H9 (cell line): ENCODE measurements around the gene KRT222. TPM values are rescaled to one million over a fixed set of nuclear protein-coding genes. Genes with fewer than 3 reads are reported as not detected.

Experiments
- DNase-seq: peaks from one replicate; pipeline ENCODE4 v3.0.0-alpha.2; 2017
- H2AFZ ChIP-seq: one replicate; pipeline ENCODE4 v1.6.1; 2013; ENCODE audit warnings: mild to moderate bottlenecking, low read length, control low read depth, moderate library complexity
- H2AK5ac ChIP-seq: 2 replicates; pipeline ENCODE4 v1.6.1; 2013; ENCODE audit warnings: low read length, control low read depth, mixed read lengths; ENCODE audit not compliant: insufficient read length
- H2BK120ac ChIP-seq: one replicate; pipeline ENCODE4 v1.6.1; 2013; ENCODE audit warnings: low read depth, mild to moderate bottlenecking, low read length, control low read depth, inconsistent platforms; ENCODE audit not compliant: poor library complexity, severe bottlenecking
- H2BK12ac ChIP-seq: 2 replicates; pipeline ENCODE4 v1.6.1; 2013; ENCODE audit warnings: low read length, control low read depth, mixed read lengths, low read depth; ENCODE audit not compliant: insufficient read length
- H2BK15ac ChIP-seq: 2 replicates; pipeline ENCODE4 v1.6.1; 2013; ENCODE audit warnings: low read depth, low read length, control low read depth
- H2BK20ac ChIP-seq: one replicate; pipeline ENCODE4 v1.6.1; 2013; ENCODE audit warnings: low read depth, mild to moderate bottlenecking, low read length, control low read depth, inconsistent platforms; ENCODE audit not compliant: poor library complexity, severe bottlenecking
- H2BK5ac ChIP-seq: 2 replicates; pipeline ENCODE4 v1.6.1; 2013; ENCODE audit warnings: low read length, control low read depth, mixed read lengths; ENCODE audit not compliant: insufficient read length
- H3K14ac ChIP-seq: 2 replicates; pipeline ENCODE4 v1.6.1; 2013; ENCODE audit warnings: low read length, control low read depth; ENCODE audit not compliant: insufficient read depth
- H3K18ac ChIP-seq: 2 replicates; pipeline ENCODE4 v1.6.1; 2013; ENCODE audit warnings: low read depth, mild to moderate bottlenecking, mixed read lengths, low read length, control low read depth; ENCODE audit not compliant: insufficient read length
- H3K23ac ChIP-seq: 2 replicates; pipeline ENCODE4 v1.6.1; 2013; ENCODE audit warnings: low read length, control low read depth, mixed read lengths, low read depth; ENCODE audit not compliant: insufficient read length
- H3K23me2 ChIP-seq: 2 replicates; pipeline ENCODE4 v1.6.1; 2013; ENCODE audit warnings: low read depth, mild to moderate bottlenecking, mixed read lengths, low read length, control low read depth; ENCODE audit not compliant: insufficient read length, poor library complexity, severe bottlenecking
- H3K27ac ChIP-seq: 2 replicates; pipeline ENCODE4 v1.5.1; 2013; ENCODE audit warnings: low read length, control low read depth, mixed read lengths, low read depth; ENCODE audit not compliant: insufficient read length
- H3K27me3 ChIP-seq: 2 replicates; pipeline ENCODE4 v1.6.1; 2013; ENCODE audit warnings: low read length, control low read depth, inconsistent platforms; ENCODE audit not compliant: insufficient read depth
- H3K4ac ChIP-seq: 2 replicates; pipeline ENCODE4 v1.6.1; 2013; ENCODE audit warnings: low read depth, mild to moderate bottlenecking, control low read depth, inconsistent platforms, low read length, moderate library complexity
- H3K4me1 ChIP-seq: 2 replicates; pipeline ENCODE4 v1.6.1; 2013; ENCODE audit warnings: low read length, control low read depth, inconsistent platforms; ENCODE audit not compliant: insufficient read depth
- H3K4me2 ChIP-seq: 2 replicates; pipeline ENCODE4 v1.6.1; 2013; ENCODE audit warnings: low read length, control low read depth, mixed read lengths; ENCODE audit not compliant: insufficient read length, insufficient read depth
- H3K56ac ChIP-seq: 2 replicates; pipeline ENCODE4 v1.6.1; 2013; ENCODE audit warnings: low read depth, mild to moderate bottlenecking, mixed read lengths, low read length, control low read depth; ENCODE audit not compliant: insufficient read length
- H3K79me1 ChIP-seq: 2 replicates; pipeline ENCODE4 v1.6.1; 2013; ENCODE audit warnings: low read depth, mild to moderate bottlenecking, moderate library complexity, low read length, control low read depth, inconsistent platforms; ENCODE audit not compliant: insufficient read depth, poor library complexity, severe bottlenecking
- H3K79me2 ChIP-seq: 2 replicates; pipeline ENCODE4 v1.6.1; 2013; ENCODE audit warnings: low read length, control low read depth, inconsistent platforms; ENCODE audit not compliant: insufficient read depth
- H3K9ac ChIP-seq: 2 replicates; pipeline ENCODE4 v1.6.1; 2013; ENCODE audit warnings: low read length, control low read depth, mixed read lengths; ENCODE audit not compliant: insufficient read length; ENCODE audit errors: extremely low read depth
- H3K9me3 ChIP-seq: one replicate; pipeline ENCODE4 v1.6.1; 2013; ENCODE audit warnings: low read depth, low read length, inconsistent platforms; ENCODE audit not compliant: control insufficient read depth
- H3T11ph ChIP-seq: one replicate; pipeline ENCODE4 v1.6.1; 2013; ENCODE audit warnings: mild to moderate bottlenecking, low read length, control low read depth, inconsistent platforms
- H4K20me1 ChIP-seq: one replicate; pipeline ENCODE4 v1.6.1; 2013; ENCODE audit not compliant: control insufficient read depth, insufficient read length, insufficient read depth
- H4K5ac ChIP-seq: 2 replicates; pipeline ENCODE4 v1.6.1; 2013; ENCODE audit warnings: low read depth, mild to moderate bottlenecking, mixed read lengths, low read length, control low read depth; ENCODE audit not compliant: insufficient read length
- H4K8ac ChIP-seq: replicated peaks from 2 replicates; pipeline ENCODE4 v1.6.1; 2013; ENCODE audit warnings: low read length, control low read depth, mixed read lengths, low read depth; ENCODE audit not compliant: insufficient read length
- H4K91ac ChIP-seq: 2 replicates; pipeline ENCODE4 v1.6.1; 2013; ENCODE audit warnings: low read depth, mild to moderate bottlenecking, moderate library complexity, mixed read lengths, low read length, control low read depth; ENCODE audit not compliant: insufficient read length
- H3K27ac Mint-ChIP-seq, 3 experiments: 2 replicates in 2 of 3; 3 replicates in 1 of 3; pipeline ENCODE4 v1.8.0; 2020 to 2021; ENCODE audit warnings: mixed read lengths in 3 of 3, mild to moderate bottlenecking in 1 of 3, moderate library complexity in 1 of 3
- H3K27me3 Mint-ChIP-seq: 2 replicates; pipeline ENCODE4 v1.8.0; 2021; ENCODE audit warnings: low read depth, mild to moderate bottlenecking, moderate library complexity, mixed read lengths
- H3K36me3 Mint-ChIP-seq, 3 experiments: 2 replicates in 2 of 3; 3 replicates in 1 of 3; pipeline ENCODE4 v1.8.0; 2020 to 2021; ENCODE audit warnings: low read depth in 3 of 3, mixed read lengths in 3 of 3; ENCODE audit not compliant: insufficient read depth in 1 of 3
- H3K4me1 Mint-ChIP-seq, 2 experiments: 2 replicates each; pipeline ENCODE4 v1.8.0; 2020; ENCODE audit warnings: mixed read lengths in 2 of 2
- H3K4me3 Mint-ChIP-seq, 2 experiments: 2 replicates in 1 of 2; 3 replicates in 1 of 2; pipeline ENCODE4 v1.8.0; 2020 to 2021; ENCODE audit warnings: mild to moderate bottlenecking in 2 of 2, mixed read lengths in 2 of 2, moderate library complexity in 1 of 2
- H3K9me3 Mint-ChIP-seq, 2 experiments: 2 replicates in 1 of 2; 3 replicates in 1 of 2; pipeline ENCODE4 v1.8.0; 2020; ENCODE audit warnings: mild to moderate bottlenecking in 2 of 2, mixed read lengths in 2 of 2, moderate library complexity in 1 of 2
- WGBS: extraction: QIAGEN DNeasy Blood & Tissue Kit; methylation state at CpG from one replicate; pipeline ENCODE4 v1.1.7; 2013; ENCODE audit warnings: missing lambda C conversion rate, low lambda C conversion rate, mixed read lengths; ENCODE audit not compliant: insufficient read length; ENCODE audit errors: extremely low coverage; 5-methylcytosine and 5-hydroxymethylcytosine counted together
- total RNA-seq: library from RNA; stranded (reverse); gene quantifications from 2 replicates; pipeline ENCODE4 v1.2.1, GENCODE V29; 2021
- TF ChIP-seq, protein P1 (sequence below): fragments of 200-600 bp; sonication (generic); conservative IDR thresholded peaks from 3 replicates; pipeline ENCODE4 v1.8.0; 2021; ENCODE audit warnings: antibody characterized with exemption, mild to moderate bottlenecking

The KRT222 gene
- total RNA-seq, 1 experiment from 2014 or later = 0.13 TPM

DNA sequence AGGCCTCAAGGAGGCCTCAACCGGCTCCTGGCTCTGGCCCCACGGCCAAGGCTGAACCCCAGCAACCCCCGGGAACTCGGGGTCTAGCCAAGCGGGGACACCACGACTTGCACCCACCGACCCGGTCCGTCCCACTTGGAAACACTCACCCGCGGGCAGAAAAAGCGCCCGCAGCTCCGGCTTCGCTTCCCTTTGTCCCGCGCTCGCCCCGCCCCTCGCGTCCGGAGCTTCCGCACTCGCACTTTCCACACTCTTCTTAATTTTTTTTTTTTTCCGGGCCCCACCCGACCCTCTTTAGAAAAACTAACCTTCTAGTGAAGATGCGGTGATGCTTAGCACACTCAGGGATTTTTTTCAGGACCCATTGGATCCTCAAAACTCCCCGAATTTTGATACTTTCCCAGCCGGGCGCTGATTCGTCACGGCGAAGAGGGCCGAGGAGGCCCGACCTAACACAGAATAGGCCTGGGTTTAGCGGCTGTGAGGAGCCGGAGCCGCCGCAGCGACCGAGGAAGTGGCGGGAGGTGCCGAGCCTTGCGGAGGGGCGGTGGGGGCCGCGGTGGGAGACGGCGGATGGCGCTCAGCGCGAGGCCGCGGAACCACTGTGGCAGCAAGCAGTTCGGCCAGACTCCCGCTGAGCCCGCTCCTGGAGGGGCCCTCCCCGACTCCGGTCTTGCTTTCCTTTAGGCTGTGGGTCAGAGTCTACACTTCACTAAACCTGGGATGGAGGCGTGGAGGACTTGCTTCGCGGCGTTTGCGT lies 17.2 kb downstream of the KRT222 start, which contains the start of gene SMARCE1:
Gene SMARCE1 (minus strand): TSS at position 195 of the 760 bp plus-strand sequence. CDS start 2,016 bp downstream, outside the sequence.
- Histone ChIP-seq H2BK12ac (no peak within 1 kb of the TSS), H2AFZ (no peak within 1 kb of the TSS), H4K8ac (no peak within 1 kb of the TSS), H3K4me1 (no peaks in the 10 kb centered on the region), H2BK20ac (no peak within 1 kb of the TSS), H3K18ac (peak within 1 kb of the TSS; percentile 99), H2BK15ac (no peak within 1 kb of the TSS), H3K79me2 (peaks cover 7% of the 10 kb centered on the region; the same call in 1 of the 2 replicates), H3K23me2 (peaks cover 17% of the 10 kb centered on the region), H3K9me3 (no peaks in the 10 kb centered on the region), H4K91ac (no peak within 1 kb of the TSS), H3K4ac (no peak within 1 kb of the TSS; the same call in 1 of the 2 replicates), H3K79me1 (peaks cover 2% of the 10 kb centered on the region), H2AK5ac (no peak within 1 kb of the TSS), H3K9ac (peak within 1 kb of the TSS; percentile 90), H4K20me1 (no peaks in the 10 kb centered on the region), H3K14ac (peak within 1 kb of the TSS; percentile 99), H3K4me2 (peak within 1 kb of the TSS; percentile 95), H2BK5ac (peak within 1 kb of the TSS; percentile 22), H3K23ac (no peak within 1 kb of the TSS), H4K5ac (peak within 1 kb of the TSS; percentile 76), H2BK120ac (peak within 1 kb of the TSS; percentile 92), H3K27ac (no peak within 1 kb of the TSS), H3K27me3 (no peaks in the 10 kb centered on the region), H3K56ac (no peak within 1 kb of the TSS), H3T11ph (peak within 1 kb of the TSS; percentile 73)
- peaks cover 9 to 27% (median 23%) of the 10 kb centered on the region in 3 experiments; a peak in 5 of 7 replicates for H3K36me3 Mint-ChIP-seq
- H3K4me3 Mint-ChIP-seq = peak within 1 kb of the TSS; percentile 85 to 95
- TF ChIP-seq, protein P1, sequence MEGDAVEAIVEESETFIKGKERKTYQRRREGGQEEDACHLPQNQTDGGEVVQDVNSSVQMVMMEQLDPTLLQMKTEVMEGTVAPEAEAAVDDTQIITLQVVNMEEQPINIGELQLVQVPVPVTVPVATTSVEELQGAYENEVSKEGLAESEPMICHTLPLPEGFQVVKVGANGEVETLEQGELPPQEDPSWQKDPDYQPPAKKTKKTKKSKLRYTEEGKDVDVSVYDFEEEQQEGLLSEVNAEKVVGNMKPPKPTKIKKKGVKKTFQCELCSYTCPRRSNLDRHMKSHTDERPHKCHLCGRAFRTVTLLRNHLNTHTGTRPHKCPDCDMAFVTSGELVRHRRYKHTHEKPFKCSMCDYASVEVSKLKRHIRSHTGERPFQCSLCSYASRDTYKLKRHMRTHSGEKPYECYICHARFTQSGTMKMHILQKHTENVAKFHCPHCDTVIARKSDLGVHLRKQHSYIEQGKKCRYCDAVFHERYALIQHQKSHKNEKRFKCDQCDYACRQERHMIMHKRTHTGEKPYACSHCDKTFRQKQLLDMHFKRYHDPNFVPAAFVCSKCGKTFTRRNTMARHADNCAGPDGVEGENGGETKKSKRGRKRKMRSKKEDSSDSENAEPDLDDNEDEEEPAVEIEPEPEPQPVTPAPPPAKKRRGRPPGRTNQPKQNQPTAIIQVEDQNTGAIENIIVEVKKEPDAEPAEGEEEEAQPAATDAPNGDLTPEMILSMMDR = no peak
- no peaks in the 10 kb centered on the region for H3K9me3 Mint-ChIP-seq
- DNase-seq = peak; percentile 81
- H3K27me3 Mint-ChIP-seq = peaks cover 5% of the 10 kb centered on the region; the same call in 1 of the 2 replicates
- peak within 1 kb of the TSS; percentile 96 to 100 (median 99) for H3K27ac Mint-ChIP-seq
- no CpG with 5 or more reads among the region's 64 CpGs for WGBS
- H3K4me1 Mint-ChIP-seq = peaks cover 10 to 13% of the 10 kb centered on the region in 2 experiments
